Testis (tissue), 3 donors: Measurements from ENCODE around the gene FOXN3. TPM values are rescaled to one million over a fixed set of nuclear protein-coding genes. Genes with fewer than 3 reads are reported as not detected.

Experiments
- DNase-seq: peaks from one replicate; pipeline ENCODE4 v3.0.0-alpha.2; 2019
- H3K27ac ChIP-seq, 2 donors: fragments of 200-600 bp; sonication (generic); one replicate each; pipeline ENCODE4 v1.5.1; 2019
- H3K27me3 ChIP-seq: fragments of 200-600 bp; sonication (generic); one replicate; pipeline ENCODE4 v1.5.1; 2019
- H3K36me3 ChIP-seq: fragments of 200-600 bp; sonication (generic); one replicate; pipeline ENCODE4 v1.5.1; 2017; ENCODE audit warnings: low read depth; ENCODE audit errors: missing control alignments
- H3K4me1 ChIP-seq: fragments of 200-600 bp; sonication (generic); one replicate; pipeline ENCODE4 v1.5.1; 2019
- H3K4me3 ChIP-seq, 2 donors: fragments of 200-600 bp; sonication (generic); one replicate each; pipeline ENCODE4 v1.5.1; 2017 to 2019
- H3K9me3 ChIP-seq: fragments of 200-600 bp; sonication (generic); one replicate; pipeline ENCODE4 v1.5.1; 2017
- POLR2A ChIP-seq: fragments of 450-650 bp; IDR thresholded peaks from one replicate; pipeline ENCODE4 v1.6.1; 2017; ENCODE audit warnings: antibody characterized with exemption, mild to moderate bottlenecking, moderate library complexity
- WGBS, 2 donors: methylation state at CpG; one replicate each; pipeline ENCODE4 v1.1.5; 2018; 5-methylcytosine and 5-hydroxymethylcytosine counted together
- intact Hi-C: fragments of 100-400 bp; cut with DNase I; formaldehyde crosslinking; loops from one replicate; pipeline ENCODE4 v1.15.1; 2023; ENCODE audit warnings: low total_unique reads
- polyA plus RNA-seq: library from polyadenylated mRNA; stranded (reverse); fragments of 350-450 nt; fragmentation: Illumina TruSeq; extraction: RNeasy Lipid Tissue Mini Kit (QIAGEN cat#74804); gene quantifications from one replicate; pipeline ENCODE4 v1.2.3, GENCODE V29; 2014; ENCODE audit warnings: low read depth, low replicate concordance; ENCODE audit not compliant: insufficient read depth
- total RNA-seq, 2 donors: library from RNA; depleted of rRNA; stranded (reverse); fragments of >200 nt; gene quantifications; one replicate each; pipeline ENCODE4 v1.2.3, GENCODE V29; 2016
- TF ChIP-seq, protein P1 (sequence below), 3 experiments: fragments of 450-650 bp in 2 of 3; fragments of 200-600 bp in 1 of 3; sonication (generic) in 1 of 3; IDR thresholded peaks; one replicate each; pipeline ENCODE4 v1.5.1; 2016 to 2019; ENCODE audit warnings: antibody characterized with exemption in 3 of 3, mild to moderate bottlenecking in 2 of 3, moderate library complexity in 1 of 3

FOXN3 gene
- total and polyA plus RNA-seq, 3 donors from 2014 or later: 40.7 to 103 (median 100) TPM

GRCh38 chr14:89444044-89444443 is 27.0 kb upstream of the FOXN3 start:
- Histone ChIP-seq H3K27ac (no peak overlapping the region), H3K27me3 (no peaks in the 10 kb centered on the region), H3K4me3 (no peak overlapping the region), H3K36me3 (no peaks in the 10 kb centered on the region), H3K9me3 (no peaks in the 10 kb centered on the region), H3K4me1 (no peaks in the 10 kb centered on the region)
- 87 to 89% methylated on average over 3 of the region's 3 CpGs for WGBS, 2 donors
- intact Hi-C loops: no loop called here
- no peak for TF ChIP-seq POLR2A
- TF ChIP-seq, protein P1, sequence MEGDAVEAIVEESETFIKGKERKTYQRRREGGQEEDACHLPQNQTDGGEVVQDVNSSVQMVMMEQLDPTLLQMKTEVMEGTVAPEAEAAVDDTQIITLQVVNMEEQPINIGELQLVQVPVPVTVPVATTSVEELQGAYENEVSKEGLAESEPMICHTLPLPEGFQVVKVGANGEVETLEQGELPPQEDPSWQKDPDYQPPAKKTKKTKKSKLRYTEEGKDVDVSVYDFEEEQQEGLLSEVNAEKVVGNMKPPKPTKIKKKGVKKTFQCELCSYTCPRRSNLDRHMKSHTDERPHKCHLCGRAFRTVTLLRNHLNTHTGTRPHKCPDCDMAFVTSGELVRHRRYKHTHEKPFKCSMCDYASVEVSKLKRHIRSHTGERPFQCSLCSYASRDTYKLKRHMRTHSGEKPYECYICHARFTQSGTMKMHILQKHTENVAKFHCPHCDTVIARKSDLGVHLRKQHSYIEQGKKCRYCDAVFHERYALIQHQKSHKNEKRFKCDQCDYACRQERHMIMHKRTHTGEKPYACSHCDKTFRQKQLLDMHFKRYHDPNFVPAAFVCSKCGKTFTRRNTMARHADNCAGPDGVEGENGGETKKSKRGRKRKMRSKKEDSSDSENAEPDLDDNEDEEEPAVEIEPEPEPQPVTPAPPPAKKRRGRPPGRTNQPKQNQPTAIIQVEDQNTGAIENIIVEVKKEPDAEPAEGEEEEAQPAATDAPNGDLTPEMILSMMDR (IDR thresholded peaks at IDR 0.05): no peak
- no peak for DNase-seq

GRCh38 chr14:89443042-89443629 is 26.1 kb upstream of the FOXN3 start:
- intact Hi-C loops: no loop called here
- WGBS, 2 donors: 31 to 44% methylated on average over 3 of the region's 3 CpGs

DNA sequence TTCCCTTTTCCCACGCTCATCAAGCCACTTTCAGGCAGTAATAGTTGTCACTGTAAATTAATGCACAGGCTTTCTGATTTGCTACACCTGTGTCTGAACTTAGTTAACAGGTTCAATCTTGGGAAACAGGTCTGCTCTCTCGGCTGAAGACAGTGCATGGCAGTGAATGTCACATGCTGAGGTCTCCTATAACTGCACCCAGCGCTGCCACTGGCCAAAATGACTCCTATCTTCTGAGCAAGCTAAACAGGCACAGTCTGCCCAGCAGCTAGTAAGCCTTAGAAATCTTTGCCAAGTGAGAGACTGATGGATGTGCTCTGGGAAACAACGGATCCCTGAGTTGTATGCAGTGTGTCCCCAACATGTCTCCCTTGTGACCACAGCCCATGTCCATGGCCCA is 25.2 kb upstream of the FOXN3 start:
- Histone ChIP-seq H3K27ac (no peak overlapping the region), H3K36me3 (no peaks in the 10 kb centered on the region), H3K9me3 (no peaks in the 10 kb centered on the region), H3K27me3 (no peaks in the 10 kb centered on the region), H3K4me1 (no peaks in the 10 kb centered on the region), H3K4me3 (no peak overlapping the region)
- TF ChIP-seq POLR2A: no peak
- TF ChIP-seq, protein P1 (IDR thresholded peaks at IDR 0.05): no peak
- intact Hi-C loops: no loop called here
- no peak for DNase-seq
- WGBS, 2 donors: 79 to 100% methylated on average over 2 to 4 of the region's 4 CpGs

More at GRCh38 chr14:89443042-89443629, 26.1 kb upstream of the FOXN3 start:
- no peak for DNase-seq
- TF ChIP-seq, protein P1 (IDR thresholded peaks at IDR 0.05): no peak
- TF ChIP-seq POLR2A: no peak
- Histone ChIP-seq H3K4me3 (no peak overlapping the region), H3K27ac (no peak overlapping the region), H3K4me1 (no peaks in the 10 kb centered on the region), H3K9me3 (no peaks in the 10 kb centered on the region), H3K27me3 (no peaks in the 10 kb centered on the region), H3K36me3 (no peaks in the 10 kb centered on the region)

GRCh38 chr14:89440986-89441909 is 24.2 kb upstream of the FOXN3 start:
- no peaks in the 10 kb centered on the region for H3K36me3 ChIP-seq
- 80 to 84% methylated on average over 10 to 11 of the region's 11 CpGs for WGBS, 2 donors

More at GRCh38 chr14:89440986-89441909, 24.2 kb upstream of the FOXN3 start:
- Histone ChIP-seq H3K27ac (no peak overlapping the region), H3K27me3 (no peaks in the 10 kb centered on the region), H3K4me3 (no peak overlapping the region), H3K4me1 (no peaks in the 10 kb centered on the region), H3K9me3 (no peaks in the 10 kb centered on the region)
- DNase-seq: no peak
- TF ChIP-seq, protein P1 (IDR thresholded peaks at IDR 0.05): no peak
- TF ChIP-seq POLR2A: no peak
- intact Hi-C loops: no loop called here
